ENCODE data around the gene FBLIM1. TPM values are rescaled to one million over a fixed set of nuclear protein-coding genes. Genes with fewer than 3 reads are reported as not detected.

Gene FBLIM1
- total RNA-seq, 1 donor from 2014 or later, result 14.6 TPM

DNA sequence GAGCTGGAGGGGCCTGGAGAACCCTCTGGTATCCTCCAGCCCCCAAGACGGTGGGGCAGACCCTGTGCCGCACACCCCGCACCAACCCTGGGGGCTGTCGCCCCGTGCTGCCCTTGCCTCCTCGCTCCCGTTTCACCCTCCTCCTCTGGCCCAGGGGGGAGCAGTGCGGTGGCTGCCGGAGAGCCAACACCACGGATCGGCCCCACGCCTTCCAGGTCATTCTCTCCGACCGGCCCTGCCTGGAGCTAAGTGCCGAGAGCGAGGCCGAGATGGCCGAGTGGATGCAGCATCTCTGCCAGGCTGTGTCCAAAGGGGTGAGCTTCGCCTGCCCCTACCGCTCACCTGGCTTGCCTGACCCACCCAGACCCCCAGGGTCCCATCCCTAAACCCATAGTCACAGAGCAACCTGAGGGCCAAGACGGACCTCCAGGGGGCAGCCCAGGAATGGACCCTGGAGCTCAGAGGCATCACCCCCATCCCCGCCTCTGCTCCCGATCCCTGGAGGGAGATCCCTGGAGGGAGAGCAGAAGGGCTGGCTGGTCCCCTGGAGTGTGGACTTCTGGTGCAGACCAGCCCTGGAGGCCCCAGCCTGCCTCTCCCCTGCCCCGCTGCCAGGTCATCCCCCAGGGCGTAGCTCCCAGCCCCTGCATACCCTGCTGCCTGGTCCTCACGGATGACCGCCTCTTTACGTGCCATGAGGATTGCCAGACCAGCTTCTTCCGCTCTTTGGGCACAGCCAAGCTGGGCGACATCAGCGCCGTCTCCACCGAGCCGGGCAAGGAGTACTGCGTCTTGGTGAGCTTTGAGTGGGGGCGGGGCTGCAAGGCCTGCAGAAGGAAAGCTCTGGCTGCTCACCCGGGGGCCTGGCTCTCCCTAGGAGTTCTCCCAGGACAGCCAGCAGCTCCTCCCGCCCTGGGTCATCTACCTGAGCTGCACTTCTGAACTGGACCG, 26.6 kb upstream of the FBLIM1 start:
- DNase-seq, result no peak

DNA sequence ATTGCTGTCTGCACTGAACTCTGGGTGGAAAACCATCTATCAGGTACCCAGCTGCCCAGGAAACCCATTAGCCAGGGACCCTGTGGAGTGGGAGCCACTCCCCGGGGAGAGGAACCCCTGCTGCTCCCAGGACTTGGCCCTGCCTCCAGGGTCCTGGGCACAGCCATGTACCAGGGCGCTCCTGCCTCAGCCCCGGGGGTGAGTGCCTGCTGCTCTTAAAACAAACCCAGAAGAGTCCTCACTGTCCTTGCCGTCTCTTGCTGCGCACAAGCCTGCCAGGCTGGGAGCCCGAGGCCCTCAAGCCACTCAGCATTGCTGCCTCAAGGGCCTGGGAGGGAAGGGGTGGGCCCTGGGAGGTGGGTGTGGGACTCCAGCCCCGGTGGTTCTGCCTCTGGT, 25.9 kb upstream of the FBLIM1 start:
- DNase-seq, result no peak

DNA sequence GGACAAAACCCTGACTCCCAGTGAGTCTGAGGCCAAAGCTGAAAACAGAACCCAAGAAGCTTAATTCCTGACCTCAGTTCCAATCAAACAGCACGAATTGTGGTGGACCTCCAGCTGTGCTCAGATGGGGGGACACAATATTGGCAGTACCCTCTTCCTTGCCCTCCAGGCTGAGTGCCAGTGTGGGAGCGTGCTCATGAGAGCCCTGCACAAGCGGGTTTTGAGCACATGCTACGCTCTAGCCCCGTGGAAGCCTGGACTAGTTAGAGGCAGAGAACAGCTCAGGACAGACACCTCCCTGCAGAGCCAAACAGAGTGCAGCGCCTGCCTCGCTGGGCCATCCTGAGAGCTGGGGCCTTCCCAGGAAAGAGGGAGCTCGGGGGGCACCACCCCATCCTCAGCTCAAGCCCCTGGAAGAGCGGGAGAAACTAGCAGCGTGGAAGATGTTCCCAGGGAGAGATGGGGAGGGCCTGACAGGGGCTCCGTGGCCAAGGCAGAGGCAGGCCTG, 25.3 kb upstream of the FBLIM1 start:
- DNase-seq, result no peak

DNA sequence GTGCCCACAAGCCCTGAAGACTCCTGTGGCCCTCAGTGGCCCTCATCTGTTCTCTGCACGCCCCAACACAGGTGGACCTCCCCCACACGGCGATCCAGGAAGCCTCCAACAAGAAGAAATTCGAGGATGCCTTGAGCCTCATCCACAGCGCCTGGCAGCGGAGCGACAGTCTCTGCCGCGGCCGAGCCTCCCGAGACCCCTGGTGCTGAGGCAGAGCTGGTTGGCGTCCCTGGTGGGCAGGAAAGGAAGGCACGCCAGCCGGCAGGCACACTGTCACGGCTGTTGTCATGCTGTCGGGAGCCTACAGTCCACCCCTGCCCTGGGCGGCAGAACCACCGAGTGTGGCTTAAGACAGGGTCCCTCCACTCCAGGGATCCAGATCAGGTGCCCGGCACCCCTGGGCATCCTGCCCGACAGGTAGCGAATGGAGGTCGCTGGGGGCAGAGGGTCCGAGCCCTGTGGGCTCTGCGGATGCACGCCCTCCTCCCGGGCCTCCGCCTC, 24.8 kb upstream of the FBLIM1 start:
- no peak for DNase-seq

DNA sequence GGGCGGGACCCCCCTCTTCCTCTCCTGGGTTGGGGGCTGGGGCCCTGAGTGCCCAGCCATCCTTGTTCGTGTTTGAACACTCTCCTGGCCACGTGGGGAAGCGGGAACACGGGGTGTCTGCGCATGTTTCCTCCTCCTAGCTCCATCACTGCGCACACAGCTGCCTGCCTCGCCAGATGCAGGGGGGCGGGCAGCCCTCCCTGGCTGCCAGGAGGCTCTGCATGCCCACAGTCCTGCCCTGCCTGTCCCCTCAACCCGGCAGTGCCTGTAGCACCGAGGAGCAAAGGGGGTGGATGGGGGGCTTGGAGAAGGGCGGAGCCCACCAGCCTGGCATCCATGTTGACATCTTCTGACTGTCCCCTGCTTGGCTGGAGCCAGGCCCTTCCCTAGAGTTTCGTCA, 24.3 kb upstream of the FBLIM1 start:
- DNase-seq, result no peak

DNA sequence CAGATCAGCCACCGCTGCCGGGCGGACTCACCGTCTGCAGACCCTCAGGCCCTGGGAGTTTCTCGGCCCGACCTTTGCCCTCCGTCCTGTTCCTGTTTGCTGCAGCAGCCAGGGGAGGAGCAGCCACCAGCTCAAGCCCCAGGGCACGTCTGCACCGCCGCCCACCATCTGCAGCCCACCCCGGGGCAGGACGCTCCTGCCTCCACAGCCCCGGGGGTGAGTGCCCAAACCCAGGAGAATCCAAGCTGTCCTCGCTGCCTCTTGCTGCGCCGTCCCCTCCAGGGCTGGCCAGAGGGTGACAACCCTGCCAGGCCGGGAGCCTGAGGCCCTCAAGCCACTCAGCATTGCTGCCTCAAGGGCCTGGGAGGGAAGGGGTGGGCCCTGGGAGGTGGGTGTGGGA, 23.7 kb upstream of the FBLIM1 start:
- DNase-seq, result no peak

DNA sequence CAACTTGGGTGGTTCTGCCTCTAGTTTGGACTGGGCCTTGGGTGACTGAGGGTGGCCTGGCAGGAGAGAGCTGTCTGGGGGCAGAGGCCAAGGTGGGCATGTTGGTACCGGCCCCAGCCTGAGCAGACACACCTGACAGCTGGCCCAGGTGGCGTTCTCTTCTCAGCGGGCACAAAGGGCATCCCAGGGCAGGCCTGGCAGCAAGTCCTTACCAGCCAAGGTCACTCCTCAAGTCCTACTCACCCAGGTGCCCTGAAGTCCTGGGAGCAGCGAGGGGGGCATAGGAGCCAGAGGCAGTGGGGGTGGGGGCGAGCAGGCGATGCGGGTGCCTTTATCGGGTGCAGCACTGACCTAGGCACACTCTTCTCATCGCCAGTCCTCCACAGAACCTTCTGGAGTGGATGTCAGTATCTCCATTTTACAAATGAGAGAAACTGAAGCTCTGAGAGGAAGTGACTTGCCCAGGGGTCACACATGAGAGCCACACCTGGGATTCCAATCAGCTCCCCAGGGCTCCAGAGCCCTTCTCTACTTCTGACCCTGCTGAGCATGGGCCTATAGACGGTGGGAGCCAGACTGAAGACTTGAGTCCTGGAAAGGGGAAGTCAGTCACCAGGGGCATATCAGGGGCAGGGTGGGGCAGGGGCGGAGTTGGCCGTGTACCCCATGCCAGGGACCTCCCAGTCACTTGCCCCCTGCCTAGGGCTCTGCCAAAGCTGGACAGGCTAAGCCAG, 23.1 kb upstream of the FBLIM1 start:
- no peak for DNase-seq

DNA sequence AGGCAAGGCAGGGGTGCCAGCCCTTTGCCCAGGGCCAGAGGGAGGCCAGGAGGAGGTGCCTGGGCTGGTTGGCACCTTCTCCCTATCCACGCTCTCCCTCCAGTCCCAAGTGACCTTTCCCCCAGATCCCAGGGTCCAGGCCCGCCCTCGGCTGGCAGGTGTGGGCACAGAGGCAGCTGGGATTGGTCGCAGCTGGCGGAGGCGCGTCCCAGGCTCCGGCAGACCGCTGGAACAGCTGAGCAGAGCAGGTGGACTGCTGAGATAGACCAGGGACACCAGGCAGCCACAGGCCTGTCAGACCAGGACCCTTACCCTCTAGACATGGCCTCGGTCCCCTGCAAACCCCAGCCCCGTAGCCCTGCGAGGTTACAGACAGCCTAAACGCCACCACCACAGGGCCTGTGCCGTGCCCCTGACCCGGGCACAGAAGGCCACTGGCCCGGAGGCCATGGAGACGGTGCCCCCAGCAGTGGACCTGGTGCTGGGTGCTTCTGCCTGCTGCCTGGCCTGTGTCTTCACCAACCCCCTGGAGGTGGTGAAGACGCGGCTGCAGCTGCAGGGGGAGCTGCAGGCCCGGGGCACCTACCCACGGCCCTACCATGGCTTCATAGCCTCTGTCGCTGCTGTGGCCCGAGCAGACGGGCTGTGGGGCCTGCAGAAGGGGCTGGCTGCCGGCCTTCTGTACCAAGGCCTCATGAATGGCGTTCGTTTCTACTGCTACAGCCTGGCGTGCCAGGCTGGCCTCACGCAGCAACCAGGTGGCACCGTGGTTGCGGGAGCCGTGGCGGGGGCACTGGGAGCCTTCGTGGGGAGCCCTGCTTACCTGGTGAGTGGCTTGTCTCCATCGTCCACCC, 22.3 kb upstream of the FBLIM1 start, which contains the start of gene SLC25A34:
Gene SLC25A34 (plus strand): TSS at position 221 of the 854 bp plus-strand sequence. CDS start 228 bp downstream, at position 449.
- DNase-seq, result no peak

DNA sequence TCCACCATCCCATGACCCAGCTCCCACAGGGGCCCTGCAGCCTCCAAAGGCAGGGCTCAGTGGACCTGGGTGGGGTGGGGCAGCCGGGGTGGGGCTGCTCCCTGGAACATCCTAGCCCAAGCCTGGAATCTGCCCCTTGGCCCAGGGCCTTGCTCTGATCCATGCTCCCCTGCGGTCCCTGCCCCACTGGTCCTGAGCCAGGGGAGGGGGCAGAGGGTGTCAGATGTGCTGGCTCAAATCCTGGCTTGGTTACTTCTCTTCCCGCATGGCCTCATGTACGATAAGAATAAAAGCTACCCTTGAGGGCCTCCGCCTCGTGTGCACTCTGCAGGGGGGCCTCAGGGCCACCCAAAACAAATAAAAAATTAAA, 21.7 kb upstream of the FBLIM1 start:
- no peak for DNase-seq

DNA sequence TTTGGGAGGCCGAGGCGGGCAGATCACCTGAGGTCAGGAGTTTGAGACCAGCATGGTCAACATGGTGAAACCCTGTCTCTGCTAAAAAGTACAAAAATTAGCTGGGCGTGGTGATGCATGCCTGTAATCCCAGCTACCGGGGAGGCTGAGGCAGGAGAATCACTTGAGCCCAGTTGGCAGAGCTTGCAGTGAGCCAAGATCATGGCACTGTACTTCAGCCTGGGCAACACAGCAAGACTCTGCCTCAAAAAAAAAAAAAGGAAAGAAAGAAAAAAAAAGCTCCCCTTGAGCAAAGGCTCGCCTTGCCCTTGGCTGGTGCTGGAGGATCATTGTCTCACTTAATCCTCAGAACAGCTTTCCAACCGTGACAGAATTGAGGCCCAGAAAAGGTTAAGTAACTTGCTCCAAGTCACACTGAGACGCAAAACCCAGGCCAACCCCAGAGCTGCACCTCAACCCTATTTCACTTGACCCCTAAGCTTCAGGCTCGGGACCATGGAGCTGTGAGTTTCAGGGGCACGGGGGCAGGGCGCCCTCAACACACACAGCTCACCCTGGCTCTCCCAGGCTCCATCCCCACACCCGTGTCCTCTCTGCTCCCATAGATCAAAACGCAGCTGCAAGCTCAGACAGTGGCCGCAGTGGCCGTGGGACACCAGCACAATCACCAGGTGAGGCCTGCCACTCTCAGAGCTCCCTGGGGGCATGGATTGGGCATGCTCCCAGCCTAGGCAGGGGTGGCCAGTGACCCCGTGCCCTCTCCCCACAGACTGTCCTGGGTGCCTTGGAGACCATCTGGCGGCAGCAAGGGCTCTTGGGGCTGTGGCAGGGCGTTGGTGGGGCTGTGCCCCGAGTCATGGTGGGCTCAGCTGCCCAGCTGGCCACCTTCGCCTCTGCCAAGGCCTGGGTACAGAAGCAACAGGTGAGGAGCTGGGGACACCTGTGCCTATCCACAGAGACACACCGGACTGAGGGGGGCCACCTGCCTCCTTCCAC, 21.0 kb upstream of the FBLIM1 start:
- no peak for DNase-seq

DNA sequence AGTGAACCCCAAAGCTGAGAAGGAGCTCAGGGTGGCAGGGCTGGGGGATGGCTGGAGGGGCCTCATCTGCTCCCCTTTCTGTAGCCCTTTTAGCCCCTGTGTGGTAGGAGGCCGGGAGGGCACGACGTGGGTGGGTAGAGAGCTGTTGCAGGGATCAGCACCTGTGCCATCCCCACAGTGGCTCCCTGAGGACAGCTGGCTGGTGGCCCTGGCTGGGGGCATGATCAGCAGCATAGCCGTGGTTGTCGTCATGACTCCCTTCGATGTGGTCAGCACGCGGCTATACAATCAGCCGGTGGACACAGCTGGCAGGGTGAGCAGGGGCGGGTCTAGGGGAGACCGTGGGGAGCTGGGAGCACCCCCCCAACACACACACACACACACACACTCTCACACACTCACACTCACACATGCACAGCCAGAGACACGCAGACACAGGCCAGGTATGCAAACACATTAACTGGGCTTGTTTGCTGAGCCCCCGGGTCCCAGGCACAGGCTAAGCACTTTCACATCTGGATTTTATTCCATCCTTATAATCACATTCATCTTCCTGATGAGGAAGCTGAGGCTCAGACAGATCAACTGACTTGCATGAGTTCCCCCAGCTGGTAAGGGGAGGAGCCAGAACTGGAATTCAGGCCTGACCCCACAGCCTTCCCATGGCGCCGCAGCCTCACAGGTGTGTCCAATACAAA, 20.0 kb upstream of the FBLIM1 start:
- DNase-seq, result no peak

DNA sequence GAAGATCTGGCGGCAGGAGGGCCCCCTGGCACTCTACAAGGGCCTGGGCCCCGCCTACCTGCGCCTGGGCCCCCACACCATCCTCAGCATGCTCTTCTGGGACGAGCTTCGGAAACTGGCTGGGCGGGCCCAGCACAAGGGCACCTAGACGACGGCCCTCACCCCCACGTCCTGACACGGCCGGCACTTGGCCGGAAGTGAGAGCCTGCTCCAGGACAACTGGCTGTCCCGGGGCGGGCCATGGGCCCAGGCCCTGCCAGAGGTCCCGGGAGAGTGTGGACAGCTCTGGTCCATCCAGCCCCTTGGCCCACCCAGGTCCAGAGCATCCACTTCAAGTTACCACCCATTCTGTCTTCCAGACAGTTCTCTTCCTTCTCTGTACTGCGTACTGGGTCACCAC, 19.3 kb upstream of the FBLIM1 start:
- DNase-seq, result no peak

DNA sequence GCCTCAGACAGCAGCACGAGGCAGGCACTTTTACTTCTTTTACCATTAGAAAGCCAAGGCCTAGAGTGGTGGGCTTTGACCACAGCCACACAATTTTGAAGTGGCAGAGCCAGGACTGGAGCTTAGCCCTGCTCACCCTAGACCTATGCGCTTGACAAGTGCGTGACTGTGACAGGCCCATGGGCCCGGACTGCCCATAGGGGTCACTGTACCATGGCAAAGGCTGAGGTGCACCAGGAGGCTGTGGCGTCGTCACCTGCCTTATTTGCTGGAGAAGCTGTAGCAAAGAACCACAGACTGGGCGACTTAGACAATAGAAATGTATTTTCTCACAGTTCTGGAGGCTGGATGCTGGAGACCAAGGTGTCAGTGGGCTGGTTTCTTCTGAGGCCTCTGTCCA, 18.9 kb upstream of the FBLIM1 start:
- DNase-seq, result no peak

DNA sequence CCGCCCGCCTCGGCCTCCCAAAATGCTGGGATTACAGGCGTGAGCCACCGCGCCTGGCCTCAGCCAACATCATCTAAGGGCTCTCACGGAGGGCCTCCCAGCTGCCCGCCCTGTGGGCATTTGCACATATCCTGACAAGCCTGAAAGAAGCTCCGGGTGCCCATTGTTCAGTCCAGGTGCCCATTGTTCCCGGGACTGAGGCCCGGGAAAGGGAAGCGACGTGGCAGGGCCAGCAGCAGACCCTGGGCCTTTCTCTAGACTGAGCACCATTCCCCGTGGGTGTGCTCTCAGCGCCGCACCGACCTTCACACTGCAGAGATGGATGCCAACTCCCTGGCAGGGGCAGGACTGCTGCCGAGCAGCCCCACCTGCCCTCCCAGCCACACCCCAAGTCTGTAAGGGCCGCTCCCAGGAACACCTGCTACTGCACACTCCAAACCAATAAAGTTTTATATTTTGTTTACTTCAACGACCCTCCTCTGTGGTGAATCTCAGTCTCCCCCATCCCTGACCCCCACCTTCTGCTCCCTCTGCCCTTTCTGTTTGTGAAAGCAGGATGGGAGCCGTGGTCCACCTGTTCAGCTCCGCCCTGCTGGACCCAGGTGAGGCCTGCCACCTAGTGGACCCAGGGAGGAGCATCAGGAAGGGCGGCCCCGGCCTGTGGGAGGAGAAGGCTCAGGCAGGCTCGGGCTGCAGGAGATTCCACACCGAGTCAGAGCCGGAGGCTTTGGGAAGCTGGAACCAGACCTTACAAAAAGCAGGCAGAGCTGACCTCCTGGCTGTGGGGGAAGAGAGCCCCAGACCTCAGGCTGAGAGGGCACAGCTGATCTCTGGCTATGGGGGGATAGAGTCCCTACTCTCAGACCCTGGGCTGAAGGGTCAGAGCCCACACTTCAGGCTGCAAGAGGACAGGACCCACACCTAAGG, 17.4 kb upstream of the FBLIM1 start:
- DNase-seq, result no peak

DNA sequence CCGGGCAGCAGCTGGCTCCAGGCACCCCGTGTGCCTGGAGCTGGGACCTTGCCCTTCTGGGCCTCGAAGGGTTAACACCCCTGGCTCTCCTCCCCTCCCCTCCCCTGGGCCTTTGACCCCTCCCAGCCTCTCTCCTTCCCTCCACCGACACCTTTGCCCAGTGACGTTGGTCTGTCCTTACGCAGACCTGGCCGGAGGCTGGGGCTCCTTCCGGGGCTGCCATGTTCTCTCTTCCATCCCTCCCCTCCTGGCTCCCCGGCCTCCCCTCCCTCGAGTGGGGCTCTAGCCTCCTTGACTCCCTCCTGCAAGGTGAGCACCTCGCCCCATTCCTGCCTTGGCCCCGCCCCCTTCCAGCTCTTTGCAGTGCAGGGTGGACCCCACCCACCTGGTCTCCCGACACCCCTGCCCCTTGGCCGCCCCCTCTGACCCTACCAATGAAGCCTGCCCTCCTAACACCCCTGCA, 16.2 kb upstream of the FBLIM1 start, which contains the start of gene TMEM82:
Gene TMEM82 (plus strand): TSS at position 161 of the 463 bp plus-strand sequence. CDS start 61 bp downstream, at position 222.
- DNase-seq, result no peak

DNA sequence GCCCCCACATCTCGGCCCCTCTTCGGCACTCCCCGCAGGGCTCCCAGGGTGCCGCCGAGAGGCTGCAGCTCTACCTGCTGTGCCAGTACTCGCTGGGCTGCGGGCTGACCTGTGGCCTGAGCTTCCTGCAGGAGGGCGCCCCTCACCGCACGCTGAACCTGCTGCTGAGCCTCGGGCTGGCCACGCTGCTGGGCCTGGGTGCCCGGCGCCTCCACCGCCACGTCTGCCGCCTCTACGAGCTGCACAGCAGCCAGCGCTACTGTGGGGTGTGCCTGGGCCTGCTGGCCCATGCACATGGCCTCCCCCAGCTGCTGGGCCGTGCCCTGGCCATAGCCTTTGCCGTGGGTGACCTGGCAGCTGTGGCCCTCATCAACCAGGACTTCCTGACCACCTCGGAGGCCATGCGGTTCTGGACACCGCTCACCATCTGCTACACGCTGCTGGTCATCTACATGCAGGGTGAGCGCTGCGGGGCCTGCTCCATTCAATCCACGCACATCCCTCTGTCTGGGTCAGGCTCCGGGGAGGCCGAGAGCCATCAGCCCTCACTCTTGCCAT, 14.4 kb upstream of the FBLIM1 start:
- DNase-seq, result no peak

DNA sequence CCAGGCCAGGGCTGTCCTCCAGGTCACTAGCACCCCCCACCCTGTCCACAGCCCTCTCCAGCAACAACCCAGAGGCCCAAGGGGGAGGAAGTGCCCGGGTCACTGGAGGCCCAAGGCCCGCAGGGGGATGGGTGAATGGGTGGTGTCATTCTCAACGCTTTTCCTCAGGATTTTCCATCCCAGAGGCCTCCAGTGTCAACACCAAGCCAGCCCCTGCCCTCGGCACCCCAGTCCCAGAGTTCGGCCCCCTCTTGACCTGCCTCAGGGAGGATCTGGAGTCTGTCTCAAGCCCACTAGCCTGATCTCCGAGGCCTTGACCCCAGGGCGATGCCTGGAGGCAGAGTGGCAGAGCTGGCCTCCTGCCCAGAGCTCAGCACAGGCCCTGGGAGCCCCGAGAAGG, 11.2 kb upstream of the FBLIM1 start:
- DNase-seq, result no peak

DNA sequence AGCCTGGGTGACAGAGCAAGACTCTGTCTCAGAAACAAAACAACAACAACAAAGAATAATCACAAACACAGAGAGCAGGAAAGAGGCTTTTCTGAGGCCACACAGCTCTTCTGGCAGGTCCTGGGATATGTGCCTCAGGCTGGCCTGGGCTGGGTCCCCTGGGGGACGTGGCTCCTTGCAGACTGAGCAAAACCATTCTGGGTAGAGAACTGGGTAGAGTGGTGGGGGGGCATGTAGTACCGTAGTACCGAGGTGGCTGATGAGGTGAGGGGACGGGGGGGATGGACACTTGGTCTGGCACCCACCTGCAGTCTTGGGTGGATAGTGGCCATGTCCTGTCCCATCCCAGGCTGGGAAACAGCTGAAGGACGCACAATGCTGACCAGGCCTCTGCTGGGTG, 10.3 kb upstream of the FBLIM1 start:
- DNase-seq, result no peak

Measured in skin of body (tissue), 2 donors.